Hindlimb muscle (tissue), 1 donor: ENCODE measurements around the gene KCTD3. TPM values are rescaled to one million over a fixed set of nuclear protein-coding genes. Genes with fewer than 3 reads are reported as not detected.

Experiments
- DNase-seq: peaks from one replicate; pipeline ENCODE4 v3.0.0-alpha.2; 2013
- polyA plus RNA-seq: library from polyadenylated mRNA; unstranded; fragments of 120-200 nt; gene quantifications from one replicate; pipeline ENCODE4 v1.2.1, GENCODE V29; 2013; ENCODE audit not compliant: insufficient read length

The KCTD3 gene
- polyA plus RNA-seq, result 41.4 TPM

GRCh38 chr1:215566556-215567490, at the start of gene KCTD3:
Gene KCTD3 (plus strand): TSS chr1:215567304. CDS start chr1:215567686, 382 bp downstream.
- DNase-seq, result peak; percentile 81

GRCh38 chr1:215517441-215517891, 49.6 kb upstream of the KCTD3 start:
- no peak for DNase-seq

- no peak for DNase-seq
Observed at GRCh38 chr1:215518594-215518993, 48.5 kb upstream of the KCTD3 start.

GRCh38 chr1:215521279-215521678, 45.8 kb upstream of the KCTD3 start:
- DNase-seq, result no peak

- no peak for DNase-seq
Observed at GRCh38 chr1:215523128-215523861, 43.8 kb upstream of the KCTD3 start.

GRCh38 chr1:215523906-215524305, 43.2 kb upstream of the KCTD3 start:
- DNase-seq, result no peak

- DNase-seq, result peak; percentile 33
Observed at GRCh38 chr1:215526147-215526845, 40.8 kb upstream of the KCTD3 start.

- no peak for DNase-seq
Observed at GRCh38 chr1:215526846-215527151, 40.3 kb upstream of the KCTD3 start.

GRCh38 chr1:215529111-215529510, 38.0 kb upstream of the KCTD3 start:
- no peak for DNase-seq

- DNase-seq, result no peak
Observed at GRCh38 chr1:215529571-215529970, 37.5 kb upstream of the KCTD3 start.

- DNase-seq, result no peak
Observed at GRCh38 chr1:215530401-215530984, 36.6 kb upstream of the KCTD3 start.

- no peak for DNase-seq
Observed at GRCh38 chr1:215539803-215540570, 27.1 kb upstream of the KCTD3 start.

- no peak for DNase-seq
Observed at GRCh38 chr1:215542301-215542700, 24.8 kb upstream of the KCTD3 start.

GRCh38 chr1:215543191-215543606, 23.9 kb upstream of the KCTD3 start:
- DNase-seq, result no peak

GRCh38 chr1:215543806-215544205, 23.3 kb upstream of the KCTD3 start:
- DNase-seq, result no peak

- DNase-seq, result no peak
Observed at GRCh38 chr1:215544566-215544965, 22.5 kb upstream of the KCTD3 start.

- no peak for DNase-seq
Observed at GRCh38 chr1:215545096-215545495, 22.0 kb upstream of the KCTD3 start.

GRCh38 chr1:215547011-215547410, 20.1 kb upstream of the KCTD3 start:
- DNase-seq, result no peak

GRCh38 chr1:215551806-215552205, 15.3 kb upstream of the KCTD3 start:
- no peak for DNase-seq

- no peak for DNase-seq
Observed at GRCh38 chr1:215554865-215555264, 12.2 kb upstream of the KCTD3 start.

GRCh38 chr1:215555531-215555930, 11.6 kb upstream of the KCTD3 start:
- DNase-seq, result no peak

GRCh38 chr1:215556996-215557395, 10.1 kb upstream of the KCTD3 start:
- DNase-seq, result no peak
